ENCODE results near the gene LIMS2. TPM values are rescaled to one million over a fixed set of nuclear protein-coding genes. Genes with fewer than 3 reads are reported as not detected.
A peak's percentile ranks its signal among the peaks of the same experiment; 100 is the strongest.

LIMS2 gene
- total RNA-seq, 4 donors from 2014 or later, result 86.1 to 111 (median 98.1) TPM

DNA sequence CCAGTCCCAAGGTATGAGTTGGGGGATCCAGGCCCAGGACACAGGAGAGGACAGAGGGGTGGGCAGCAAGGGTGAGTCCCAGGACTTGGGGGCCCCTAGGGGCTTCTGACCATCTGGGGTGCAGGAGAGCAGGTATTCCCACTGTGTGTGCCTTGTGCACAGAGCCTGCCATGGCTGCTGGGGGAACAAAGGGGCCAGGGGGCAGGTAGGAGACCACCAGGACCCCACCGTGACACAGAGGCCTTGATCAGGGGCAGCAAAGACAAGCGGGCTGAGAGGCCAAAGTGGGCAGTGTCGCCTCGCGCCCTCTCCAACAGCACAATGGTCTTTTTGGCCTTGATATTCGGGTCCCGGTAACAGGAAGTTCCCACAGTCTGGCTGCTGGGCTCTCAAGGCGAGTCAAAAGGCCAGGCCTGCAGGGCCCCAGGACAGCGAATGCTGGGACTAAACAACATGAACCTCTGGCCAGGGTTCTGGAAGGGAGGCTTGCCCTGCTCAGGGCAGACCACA is 41.7 kb downstream of the LIMS2 start:
- no peak for DNase-seq (ENCODE audit: low spot score in 2 of 2)
- no peak for TF ChIP-seq EP300 (IDR thresholded peaks at IDR 0.05)
- TF ChIP-seq POLR2A (IDR thresholded peaks at IDR 0.05), result no peak
- TF ChIP-seq, protein P1, sequence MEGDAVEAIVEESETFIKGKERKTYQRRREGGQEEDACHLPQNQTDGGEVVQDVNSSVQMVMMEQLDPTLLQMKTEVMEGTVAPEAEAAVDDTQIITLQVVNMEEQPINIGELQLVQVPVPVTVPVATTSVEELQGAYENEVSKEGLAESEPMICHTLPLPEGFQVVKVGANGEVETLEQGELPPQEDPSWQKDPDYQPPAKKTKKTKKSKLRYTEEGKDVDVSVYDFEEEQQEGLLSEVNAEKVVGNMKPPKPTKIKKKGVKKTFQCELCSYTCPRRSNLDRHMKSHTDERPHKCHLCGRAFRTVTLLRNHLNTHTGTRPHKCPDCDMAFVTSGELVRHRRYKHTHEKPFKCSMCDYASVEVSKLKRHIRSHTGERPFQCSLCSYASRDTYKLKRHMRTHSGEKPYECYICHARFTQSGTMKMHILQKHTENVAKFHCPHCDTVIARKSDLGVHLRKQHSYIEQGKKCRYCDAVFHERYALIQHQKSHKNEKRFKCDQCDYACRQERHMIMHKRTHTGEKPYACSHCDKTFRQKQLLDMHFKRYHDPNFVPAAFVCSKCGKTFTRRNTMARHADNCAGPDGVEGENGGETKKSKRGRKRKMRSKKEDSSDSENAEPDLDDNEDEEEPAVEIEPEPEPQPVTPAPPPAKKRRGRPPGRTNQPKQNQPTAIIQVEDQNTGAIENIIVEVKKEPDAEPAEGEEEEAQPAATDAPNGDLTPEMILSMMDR (IDR thresholded peaks at IDR 0.05), result no peak
- H3K4me3 ChIP-seq, result no peak overlapping the region
- WGBS, 2 donors, result 75 to 80% methylated on average over 4 of the region's 9 CpGs
- H3K27me3 ChIP-seq, result no peaks in the 10 kb centered on the region
- H3K9me3 ChIP-seq, result no peaks in the 10 kb centered on the region
- H3K36me3 ChIP-seq, result peaks cover 0 to 3% (median 0%) of the 10 kb centered on the region in 3 donors
- H3K27ac ChIP-seq, result peak overlapping the region; percentile 26 to 92 (median 34)
- H3K4me1 ChIP-seq, result peaks cover 0 to 65% (median 45%) of the 10 kb centered on the region in 4 donors

DNA sequence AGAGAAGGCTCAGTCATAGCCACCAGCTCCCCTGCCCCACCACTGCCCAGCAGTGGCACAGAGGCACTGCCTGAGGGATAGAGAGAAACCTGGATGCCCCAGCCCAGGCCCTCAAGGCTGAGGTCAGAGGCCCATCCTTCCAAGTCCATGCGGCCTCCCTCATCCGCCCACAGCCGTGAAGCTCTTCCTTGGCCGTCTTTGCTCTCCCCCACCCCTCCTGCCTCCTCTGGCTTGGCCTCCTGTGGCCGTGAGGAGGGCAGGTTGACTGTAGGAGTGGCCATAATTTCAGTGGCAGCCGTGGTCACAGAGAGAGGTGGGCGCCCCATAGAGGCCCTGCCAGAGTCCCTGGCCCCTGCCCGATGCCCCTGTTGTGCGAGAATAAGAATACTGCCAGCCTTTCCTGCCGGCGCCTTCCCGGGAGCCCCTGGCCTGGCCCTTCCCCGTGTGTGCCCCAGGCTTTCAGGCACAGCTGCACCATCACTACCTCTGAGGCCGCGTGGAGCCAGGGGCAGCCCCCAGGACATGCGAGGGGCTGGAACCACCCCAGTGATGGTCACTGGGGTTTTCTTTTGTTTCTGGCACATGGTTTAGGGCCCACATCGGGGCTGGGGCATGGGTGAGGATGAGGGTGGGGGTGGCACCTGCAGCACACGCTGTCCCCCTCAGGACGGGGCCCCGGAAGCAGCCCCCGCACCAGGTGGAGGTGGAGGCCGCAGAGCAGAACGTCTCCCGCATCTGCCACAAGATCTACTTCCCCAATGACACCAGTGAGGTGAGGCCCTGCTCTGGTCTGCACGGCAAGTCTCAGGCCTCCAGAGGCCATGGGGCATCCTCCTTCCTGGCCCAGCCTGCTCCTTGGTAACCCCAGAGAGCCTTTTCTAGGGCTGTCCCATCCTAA is 42.5 kb downstream of the LIMS2 start:
- Histone ChIP-seq H3K9me3 (no peaks in the 10 kb centered on the region), H3K27ac (peak overlapping the region in 3 of 4 donors; percentile 9 to 92 (median 43)), H3K4me3 (no peak overlapping the region), H3K4me1 (peaks cover 0 to 58% (median 39%) of the 10 kb centered on the region in 4 donors), H3K27me3 (no peaks in the 10 kb centered on the region), H3K36me3 (no peaks in the 10 kb centered on the region)
- WGBS, 2 donors, result 81 to 82% methylated on average over 18 to 25 of the region's 25 CpGs
- TF ChIP-seq, protein P1 (IDR thresholded peaks at IDR 0.05), result no peak
- TF ChIP-seq EP300 (IDR thresholded peaks at IDR 0.05), result no peak
- TF ChIP-seq POLR2A (IDR thresholded peaks at IDR 0.05), result no peak
- no peak for DNase-seq (ENCODE audit: low spot score in 2 of 2)

DNA sequence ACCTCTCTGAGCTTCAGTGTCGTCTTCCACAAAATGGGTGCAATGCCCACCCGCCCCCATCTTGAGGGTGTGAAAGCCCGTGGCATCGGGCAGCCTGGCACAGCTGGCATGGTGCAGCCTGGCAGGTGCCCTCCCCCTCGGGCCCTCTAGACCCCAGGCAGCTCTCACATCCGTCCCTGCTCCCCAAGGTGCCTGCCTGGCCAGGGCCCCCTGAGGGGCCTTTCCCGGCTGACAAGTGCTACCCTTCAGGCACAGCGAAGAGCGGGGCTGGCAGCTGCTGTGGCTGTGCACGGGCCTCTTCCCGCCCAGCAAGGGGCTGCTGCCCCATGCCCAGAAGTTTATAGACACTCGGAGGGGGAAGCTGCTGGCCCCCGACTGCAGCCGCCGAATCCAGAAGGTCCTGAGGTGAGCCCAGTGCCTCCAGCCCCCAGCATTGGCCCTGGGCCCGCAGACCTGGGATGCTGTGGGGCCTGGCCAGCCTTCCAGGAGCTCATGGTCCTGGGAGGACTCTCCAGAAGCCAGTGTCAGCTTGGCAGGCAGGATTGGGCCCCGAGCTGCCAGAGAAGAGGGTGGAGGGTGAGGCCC is 43.2 kb downstream of the LIMS2 start:
- no peaks in the 10 kb centered on the region for H3K9me3 ChIP-seq
- DNase-seq (ENCODE audit: low spot score in 2 of 2), result no peak
- H3K4me3 ChIP-seq, result no peak overlapping the region
- H3K27me3 ChIP-seq, result no peaks in the 10 kb centered on the region
- TF ChIP-seq, protein P1 (IDR thresholded peaks at IDR 0.05), result no peak
- no peak for TF ChIP-seq EP300 (IDR thresholded peaks at IDR 0.05)
- no peak for TF ChIP-seq POLR2A (IDR thresholded peaks at IDR 0.05)
- WGBS, 2 donors, result 75 to 89% methylated on average over 13 of the region's 17 CpGs
- no peaks in the 10 kb centered on the region for H3K36me3 ChIP-seq
- peaks cover 0 to 50% (median 32%) of the 10 kb centered on the region in 4 donors for H3K4me1 ChIP-seq
- H3K27ac ChIP-seq, result peak overlapping the region in 2 of 4 donors; percentile 9 to 92

DNA sequence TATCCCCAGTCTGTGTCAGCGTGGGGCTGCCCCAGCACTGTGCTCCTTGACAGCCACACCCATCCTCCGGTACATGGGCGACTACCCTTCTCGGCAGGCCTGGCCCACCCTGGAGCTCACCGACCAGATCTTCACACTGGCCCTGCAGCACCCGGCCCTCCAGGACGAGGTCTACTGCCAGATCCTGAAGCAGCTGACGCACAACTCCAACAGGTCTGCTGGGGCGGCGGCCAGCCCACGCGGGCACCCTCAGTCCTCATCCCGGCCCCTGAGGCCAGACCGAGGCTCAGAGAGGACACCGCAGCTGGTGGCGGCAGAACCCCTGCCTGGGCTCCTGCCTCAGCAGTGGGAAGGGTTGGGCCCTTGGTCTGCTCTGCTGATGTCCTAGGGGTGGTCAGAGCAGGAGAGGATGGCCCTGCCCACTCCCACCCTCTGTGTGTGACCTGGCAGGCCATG is 43.8 kb downstream of the LIMS2 start:
- peaks cover 0 to 45% (median 28%) of the 10 kb centered on the region in 4 donors for H3K4me1 ChIP-seq
- no peaks in the 10 kb centered on the region for H3K9me3 ChIP-seq
- H3K27ac ChIP-seq, result peak overlapping the region in 1 of 4 donors; percentile 9
- TF ChIP-seq, protein P1 (IDR thresholded peaks at IDR 0.05), result no peak
- no peak for TF ChIP-seq POLR2A (IDR thresholded peaks at IDR 0.05)
- TF ChIP-seq EP300 (IDR thresholded peaks at IDR 0.05), result no peak
- DNase-seq (ENCODE audit: low spot score in 2 of 2), result no peak
- WGBS, 2 donors, result 85 to 89% methylated on average over 5 to 13 of the region's 16 CpGs
- no peak overlapping the region for H3K4me3 ChIP-seq
- no peaks in the 10 kb centered on the region for H3K27me3 ChIP-seq
- H3K36me3 ChIP-seq, result no peaks in the 10 kb centered on the region

Measured in tibial nerve (tissue), 4 donors.